Uterus (tissue), 4 donors: ENCODE data around the gene TMPRSS9. TPM values are rescaled to one million over a fixed set of nuclear protein-coding genes. Genes with fewer than 3 reads are reported as not detected.

Experiments used
- DNase-seq, 2 donors: peaks; one replicate each; pipeline ENCODE4 v3.0.0-alpha.2; 2019 to 2020
- H3K27ac ChIP-seq, 2 donors: fragments of 200-600 bp; sonication (generic); 1 replicate in 1 of 2; 2 replicates in 1 of 2; pipeline ENCODE4 v1.5.1; 2016 to 2018
- H3K27me3 ChIP-seq, 2 donors: fragments of 200-600 bp; sonication (generic); one replicate each; pipeline ENCODE4 v1.5.1; 2018 to 2019; ENCODE audit warnings: control low read depth in 1 of 2
- H3K36me3 ChIP-seq, 2 donors: fragments of 200-600 bp; sonication (generic); one replicate each; pipeline ENCODE4 v1.5.1; 2019; ENCODE audit warnings: control low read depth in 1 of 2
- H3K4me1 ChIP-seq, 2 donors: fragments of 200-600 bp; sonication (generic); one replicate each; pipeline ENCODE4 v1.5.1; 2018 to 2019; ENCODE audit warnings: control low read depth in 1 of 2
- H3K4me3 ChIP-seq, 2 donors: fragments of 200-600 bp; sonication (generic); 1 replicate in 1 of 2; 2 replicates in 1 of 2; pipeline ENCODE4 v1.5.1; 2018 to 2019; ENCODE audit warnings: mild to moderate bottlenecking in 1 of 2
- H3K9me3 ChIP-seq, 2 donors: fragments of 200-600 bp; sonication (generic); one replicate each; pipeline ENCODE4 v1.5.1; 2019; ENCODE audit warnings: control low read depth in 1 of 2
- CTCF ChIP-seq, 4 experiments: fragments of 200-600 bp in 2 of 4; fragments of 450-650 bp in 2 of 4; sonication (generic) in 2 of 4; IDR thresholded peaks; one replicate each; pipeline ENCODE4 v1.5.1; 2016 to 2019; ENCODE audit warnings: antibody characterized with exemption in 4 of 4, mild to moderate bottlenecking in 2 of 4, moderate library complexity in 1 of 4
- POLR2A ChIP-seq, 2 donors: fragments of 450-650 bp; IDR thresholded peaks; one replicate each; pipeline ENCODE4 v1.6.1; 2016; ENCODE audit warnings: antibody characterized with exemption in 2 of 2, mild to moderate bottlenecking in 1 of 2, moderate library complexity in 1 of 2
- intact Hi-C: fragments of 100-400 bp; cut with DNase I; formaldehyde crosslinking; loops from one replicate; pipeline ENCODE4 v1.15.1; 2023; ENCODE audit warnings: low total_unique reads
- total RNA-seq, 4 donors: library from RNA; depleted of rRNA in 3 of 4; stranded (reverse); fragments of >200 nt in 3 of 4; gene quantifications; one replicate each; pipeline versions ENCODE4 v1.1.0 to v1.2.4, GENCODE V29; 2014 to 2023
- donor health status: DM: yes; HTN: yes; CAD: no.

TMPRSS9 gene
- total RNA-seq, 4 donors from 2014 or later, result 0.69 TPM; not detected in 3

- no peaks in the 10 kb centered on the region for H3K27me3 ChIP-seq
- no peaks in the 10 kb centered on the region for H3K4me1 ChIP-seq
- no peak for DNase-seq
- H3K36me3 ChIP-seq, result no peaks in the 10 kb centered on the region
- H3K9me3 ChIP-seq, result no peaks in the 10 kb centered on the region
- intact Hi-C loops, result no loop called here
- no peak overlapping the region for H3K27ac ChIP-seq
- TF ChIP-seq CTCF (IDR thresholded peaks at IDR 0.05), result no peak
- TF ChIP-seq POLR2A (IDR thresholded peaks at IDR 0.05), result no peak
- no peak overlapping the region for H3K4me3 ChIP-seq
Measured at GRCh38 chr19:2320049-2320448, 40.0 kb upstream of the TMPRSS9 start.

- no peaks in the 10 kb centered on the region for H3K36me3 ChIP-seq
- H3K27me3 ChIP-seq, result no peaks in the 10 kb centered on the region
- intact Hi-C loops, result no loop called here
- no peaks in the 10 kb centered on the region for H3K4me1 ChIP-seq
- DNase-seq, result no peak
- no peak overlapping the region for H3K27ac ChIP-seq
- no peak overlapping the region for H3K4me3 ChIP-seq
- TF ChIP-seq CTCF (IDR thresholded peaks at IDR 0.05), result no peak
- no peak for TF ChIP-seq POLR2A (IDR thresholded peaks at IDR 0.05)
- no peaks in the 10 kb centered on the region for H3K9me3 ChIP-seq
Measured at GRCh38 chr19:2320939-2321338, 39.1 kb upstream of the TMPRSS9 start.

- no peaks in the 10 kb centered on the region for H3K27me3 ChIP-seq
- intact Hi-C loops, result no loop called here
- no peak overlapping the region for H3K4me3 ChIP-seq
- TF ChIP-seq POLR2A (IDR thresholded peaks at IDR 0.05) (no peak), CTCF (IDR thresholded peaks at IDR 0.05) (no peak)
- H3K4me1 ChIP-seq, result no peaks in the 10 kb centered on the region
- no peak for DNase-seq
- no peak overlapping the region for H3K27ac ChIP-seq
- H3K36me3 ChIP-seq, result no peaks in the 10 kb centered on the region
- H3K9me3 ChIP-seq, result no peaks in the 10 kb centered on the region
Measured at GRCh38 chr19:2321565-2322283, 38.3 kb upstream of the TMPRSS9 start.

- TF ChIP-seq CTCF (IDR thresholded peaks at IDR 0.05), result no peak
- no peak for TF ChIP-seq POLR2A (IDR thresholded peaks at IDR 0.05)
- Histone ChIP-seq H3K27me3 (no peaks in the 10 kb centered on the region), H3K36me3 (no peaks in the 10 kb centered on the region), H3K4me1 (peaks cover 0 to 11% of the 10 kb centered on the region in 2 donors), H3K4me3 (no peak overlapping the region), H3K9me3 (no peaks in the 10 kb centered on the region), H3K27ac (no peak overlapping the region)
- intact Hi-C loops, result no loop called here
- DNase-seq, result no peak
Measured at GRCh38 chr19:2323707-2324106, 36.4 kb upstream of the TMPRSS9 start.

- peaks cover 0 to 14% of the 10 kb centered on the region in 2 donors for H3K4me1 ChIP-seq
- H3K9me3 ChIP-seq, result no peaks in the 10 kb centered on the region
- intact Hi-C loops, result no loop called here
- H3K36me3 ChIP-seq, result no peaks in the 10 kb centered on the region
- no peak for TF ChIP-seq CTCF (IDR thresholded peaks at IDR 0.05)
- no peak for TF ChIP-seq POLR2A (IDR thresholded peaks at IDR 0.05)
- H3K4me3 ChIP-seq, result no peak overlapping the region
- DNase-seq, result no peak
- no peak overlapping the region for H3K27ac ChIP-seq
- H3K27me3 ChIP-seq, result no peaks in the 10 kb centered on the region
Measured at GRCh38 chr19:2324220-2324948, 35.7 kb upstream of the TMPRSS9 start.
